Gastrocnemius medialis (tissue), 4 donors: ENCODE results near the gene USO1. TPM values are rescaled to one million over a fixed set of nuclear protein-coding genes. Genes with fewer than 3 reads are reported as not detected.

Experiments
- ATAC-seq, 2 donors: fragments of 150-250 bp; one replicate each; pipeline ENCODE4 v1.9.1; 2016
- DNase-seq, 2 donors: peaks; one replicate each; pipeline ENCODE4 v3.0.0-alpha.2; 2019
- H3K27ac ChIP-seq, 4 donors: fragments of 200-600 bp; sonication (generic); 1 replicate in 1 of 4; 2 replicates in 3 of 4; pipeline ENCODE4 v1.5.1; 2016 to 2018; ENCODE audit warnings: mild to moderate bottlenecking in 2 of 4, moderate library complexity in 1 of 4
- H3K27me3 ChIP-seq, 3 donors: fragments of 200-600 bp; sonication (generic) in 2 of 3; 1 replicate in 1 of 3; 2 replicates in 2 of 3; pipeline versions ENCODE4 v1.5.1 to v1.6.0; 2016 to 2019; ENCODE audit warnings: mild to moderate bottlenecking in 1 of 3, moderate library complexity in 1 of 3
- H3K36me3 ChIP-seq, 2 donors: fragments of 200-600 bp; sonication (generic) in 1 of 2; one replicate each; pipeline ENCODE4 v1.5.1; 2017 to 2018
- H3K4me1 ChIP-seq, 2 donors: fragments of 200-600 bp; sonication (generic) in 1 of 2; one replicate each; pipeline ENCODE4 v1.5.1; 2016 to 2017; ENCODE audit warnings: mild to moderate bottlenecking in 2 of 2
- H3K4me3 ChIP-seq, 4 donors: fragments of 200-600 bp; sonication (generic) in 3 of 4; 1 replicate in 1 of 4; 2 replicates in 3 of 4; pipeline ENCODE4 v1.5.1; 2016 to 2019; ENCODE audit warnings: mild to moderate bottlenecking in 2 of 4
- H3K9me3 ChIP-seq, 3 donors: fragments of 200-600 bp; sonication (generic) in 2 of 3; 1 replicate in 1 of 3; 2 replicates in 2 of 3; pipeline ENCODE4 v1.5.1; 2016 to 2019
- CTCF ChIP-seq, 5 experiments: fragments of 450-650 bp in 3 of 5; fragments of 200-600 bp in 2 of 5; sonication (generic) in 2 of 5; IDR thresholded peaks in 4 of 5; conservative IDR thresholded peaks in 1 of 5; 1 replicate in 4 of 5; 2 replicates in 1 of 5; pipeline ENCODE4 v1.5.1; 2016 to 2019; ENCODE audit warnings: antibody characterized with exemption in 5 of 5, mild to moderate bottlenecking in 3 of 5, moderate library complexity in 3 of 5
- POLR2A ChIP-seq, 2 donors: fragments of 450-650 bp; IDR thresholded peaks; one replicate each; pipeline ENCODE4 v1.6.1; 2017; ENCODE audit warnings: antibody characterized with exemption in 2 of 2, mild to moderate bottlenecking in 2 of 2, moderate library complexity in 2 of 2
- in situ Hi-C, 4 donors: fragments of 200-750 bp; cut with MboI; loops; one replicate each; pipeline versions ENCODE4 v1.15.0 to v1.8.0; 2017; ENCODE audit warnings: low sequenced_read_pairs in 4 of 4
- intact Hi-C: fragments of 100-400 bp; cut with DNase I; formaldehyde crosslinking; loops from one replicate; pipeline ENCODE4 v1.15.1; 2023; ENCODE audit warnings: low total_unique reads
- total RNA-seq, 4 donors: library from RNA; depleted of rRNA; stranded (reverse); fragments of >200 nt; gene quantifications; one replicate each; pipeline versions ENCODE4 v1.1.0 to v1.2.3, GENCODE V29; 2016

USO1 gene
- total RNA-seq, result 100 to 1,000 TPM; 213 to 328 (median 254) TPM

- peak; percentile 98 for TF ChIP-seq POLR2A (IDR thresholded peaks at IDR 0.05)
- peak; percentile 80 to 93 (median 85) for TF ChIP-seq CTCF (IDR thresholded peaks at IDR 0.05 in 4 of 5, conservative IDR thresholded peaks at IDR 0.05 in 1 of 5)
- intact Hi-C loops (loop anchor here (1.0 to 10.0 kb wide), 6 partner anchors 25 to 491 kb away; partner anchors contain the start of genes ART3, G3BP2, RCHY1 and SCARB2), in situ Hi-C loops (loop anchor here in 2 of 4 donors (5.0 kb wide), 2 partner anchors 37 to 52 kb away; partner anchors contain the start of gene G3BP2 (in 1 of the 2))
- Histone ChIP-seq H3K4me3 (peak within 1 kb of the TSS; percentile 84 to 97 (median 85)), H3K9me3 (no peaks in the 10 kb centered on the region), H3K36me3 (no peaks in the 10 kb centered on the region), H3K27ac (peak within 1 kb of the TSS; percentile 91 to 99 (median 98)), H3K4me1 (peaks cover 34 to 37% of the 10 kb centered on the region in 2 donors), H3K27me3 (no peaks in the 10 kb centered on the region)
- peak; percentile 66 to 70 for ATAC-seq
- DNase-seq, result peak; percentile 98 to 99
These were observed at the start of gene USO1 for GRCh38 chr4:75724066-75724866. TSS of gene USO1 (plus strand) at chr4:75724577. CDS start at chr4:75724820, 243 bp downstream.

DNA sequence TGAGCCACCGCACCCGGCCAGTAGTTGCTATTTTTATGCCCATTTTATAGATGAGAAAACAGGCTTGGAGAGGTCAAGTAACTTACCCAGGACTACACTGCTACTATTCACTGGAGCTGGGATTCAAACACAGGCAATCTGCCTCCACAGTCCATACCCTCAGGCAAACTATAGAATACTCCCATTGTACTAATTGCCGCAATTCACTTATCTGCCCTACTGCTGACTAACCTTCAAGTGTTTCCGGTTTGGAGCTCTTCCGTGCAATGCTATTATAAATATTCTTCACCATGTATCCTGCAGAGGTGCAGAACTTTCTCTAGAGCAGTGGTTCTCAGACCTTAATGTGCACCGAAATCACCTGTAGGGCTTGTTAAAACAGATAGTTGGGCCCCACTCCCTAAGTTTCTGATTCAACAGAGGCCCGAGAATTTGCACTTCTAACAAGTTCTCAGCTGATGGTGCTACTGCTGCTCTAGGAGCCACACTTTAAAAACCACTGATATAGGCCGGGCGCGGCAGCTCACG lies 49.3 kb upstream of the USO1 start:
- intact Hi-C loops (loop anchor here (10.0 kb wide), 2 partner anchors 410 to 520 kb away; no protein-coding TSS in a partner anchor), in situ Hi-C loops (no loop called here)
- no peak for TF ChIP-seq POLR2A (IDR thresholded peaks at IDR 0.05)
- no peak for TF ChIP-seq CTCF (IDR thresholded peaks at IDR 0.05 in 4 of 5, conservative IDR thresholded peaks at IDR 0.05 in 1 of 5)
- no peak for DNase-seq
- H3K9me3 ChIP-seq, result no peaks in the 10 kb centered on the region
- ATAC-seq, result no peak
- no peaks in the 10 kb centered on the region for H3K36me3 ChIP-seq
- H3K4me1 ChIP-seq, result peaks cover 36 to 37% of the 10 kb centered on the region in 2 donors
- H3K4me3 ChIP-seq, result no peak overlapping the region
- H3K27me3 ChIP-seq, result no peaks in the 10 kb centered on the region
- peak overlapping the region; percentile 96 to 99 (median 98) for H3K27ac ChIP-seq

DNA sequence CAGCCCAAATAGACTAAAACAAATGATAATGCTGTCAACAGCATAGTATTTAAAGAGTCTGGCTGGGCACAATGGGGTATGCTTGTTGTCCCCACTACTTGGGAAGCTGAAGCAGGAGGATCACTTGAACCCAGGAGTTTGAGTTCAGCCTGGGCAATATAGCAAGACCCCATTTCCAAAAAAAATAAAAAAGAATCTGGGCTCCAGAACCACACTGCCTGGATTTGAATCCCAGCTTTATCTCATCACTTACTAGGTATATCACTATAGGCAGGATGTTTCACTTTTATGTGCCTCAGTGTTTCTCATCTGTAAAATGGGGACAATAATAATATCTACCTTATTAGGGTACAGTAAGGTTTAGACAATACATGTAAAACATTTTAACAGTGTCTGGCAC lies 45.9 kb upstream of the USO1 start:
- Histone ChIP-seq H3K27me3 (no peaks in the 10 kb centered on the region), H3K4me3 (no peak overlapping the region), H3K4me1 (peaks cover 22 to 27% of the 10 kb centered on the region in 2 donors), H3K27ac (peak overlapping the region; percentile 77 to 84 (median 79)), H3K9me3 (no peaks in the 10 kb centered on the region), H3K36me3 (no peaks in the 10 kb centered on the region)
- in situ Hi-C loops, result no loop called here
- ATAC-seq (no peak), DNase-seq (no peak)
- intact Hi-C loops, result loop anchor here (10.0 kb wide), 2 partner anchors 406 to 516 kb away; no protein-coding TSS in a partner anchor
- TF ChIP-seq CTCF (IDR thresholded peaks at IDR 0.05 in 4 of 5, conservative IDR thresholded peaks at IDR 0.05 in 1 of 5) (no peak), POLR2A (IDR thresholded peaks at IDR 0.05) (no peak)

- TF ChIP-seq POLR2A (IDR thresholded peaks at IDR 0.05) (no peak), CTCF (IDR thresholded peaks at IDR 0.05 in 4 of 5, conservative IDR thresholded peaks at IDR 0.05 in 1 of 5) (no peak)
- no peaks in the 10 kb centered on the region for H3K9me3 ChIP-seq
- H3K4me3 ChIP-seq, result no peak overlapping the region
- DNase-seq (no peak), ATAC-seq (peak in 1 of 2 donors; percentile 60)
- H3K4me1 ChIP-seq, result peaks cover 19 to 28% of the 10 kb centered on the region in 2 donors
- peak overlapping the region; percentile 77 to 84 (median 79) for H3K27ac ChIP-seq
- H3K27me3 ChIP-seq, result no peaks in the 10 kb centered on the region
- intact Hi-C loops, result loop anchor here (10.0 kb wide), 2 partner anchors 406 to 516 kb away; no protein-coding TSS in a partner anchor
- no peaks in the 10 kb centered on the region for H3K36me3 ChIP-seq
- in situ Hi-C loops, result no loop called here
These were observed 45.4 kb upstream of the USO1 start for GRCh38 chr4:75678965-75679364.
